Activated gamma-delta T cell (primary cell): Measurements from ENCODE around the gene NUP62.

ENCODE experiments used
- DNase-seq: peaks from one replicate; lab custom pipeline; 2025; lab: John Stamatoyannopoulos, UW

The NUP62 gene

DNA sequence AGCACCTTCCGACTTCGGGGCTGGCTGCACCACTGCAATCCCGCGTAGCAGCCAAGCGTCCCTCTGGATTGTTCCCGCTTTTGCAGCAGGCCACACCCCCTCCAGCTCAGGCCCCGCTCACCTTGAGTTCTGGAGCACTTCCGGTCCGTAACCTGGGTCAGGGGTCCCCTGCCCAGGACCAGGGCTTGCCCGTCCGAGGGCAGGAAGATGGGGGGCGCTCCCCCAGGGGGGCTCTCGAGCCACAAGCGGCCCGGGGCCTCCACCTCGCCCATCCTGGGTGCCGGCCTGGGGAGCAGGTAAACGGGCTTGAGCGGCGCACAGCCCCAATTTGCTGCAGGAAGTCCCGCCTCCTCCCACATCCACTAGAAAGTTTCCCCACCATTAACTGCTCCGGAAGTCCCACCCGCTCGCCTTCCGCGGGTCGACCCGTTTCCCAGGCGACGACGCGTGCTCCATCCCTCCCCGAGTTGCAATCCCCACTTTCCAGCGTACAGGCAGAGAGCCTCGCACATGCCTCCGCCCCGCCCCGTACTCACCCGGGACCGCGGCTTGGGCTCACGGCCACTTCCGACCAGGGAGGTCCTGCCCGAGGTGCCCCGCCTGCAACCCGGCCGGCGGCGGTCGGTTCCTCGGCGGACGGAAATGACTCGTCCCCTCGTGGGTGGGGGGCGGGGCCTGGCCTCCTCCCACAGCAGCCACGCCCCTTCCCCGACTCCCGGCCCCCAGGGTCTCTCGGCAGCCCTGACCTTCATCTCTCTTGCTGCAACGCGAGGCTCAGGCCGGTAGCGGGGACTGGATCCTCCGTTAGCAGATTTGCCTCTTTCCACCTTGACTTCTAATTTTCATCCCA, 62.1 kb downstream of the NUP62 start, which contains the start of gene PNKP:
Gene PNKP, minus strand, starts transcription at position 644 of the 850 bp plus-strand sequence. Its CDS starts 372 bp downstream, at position 272.
- DNase-seq: peak; percentile 78

DNA sequence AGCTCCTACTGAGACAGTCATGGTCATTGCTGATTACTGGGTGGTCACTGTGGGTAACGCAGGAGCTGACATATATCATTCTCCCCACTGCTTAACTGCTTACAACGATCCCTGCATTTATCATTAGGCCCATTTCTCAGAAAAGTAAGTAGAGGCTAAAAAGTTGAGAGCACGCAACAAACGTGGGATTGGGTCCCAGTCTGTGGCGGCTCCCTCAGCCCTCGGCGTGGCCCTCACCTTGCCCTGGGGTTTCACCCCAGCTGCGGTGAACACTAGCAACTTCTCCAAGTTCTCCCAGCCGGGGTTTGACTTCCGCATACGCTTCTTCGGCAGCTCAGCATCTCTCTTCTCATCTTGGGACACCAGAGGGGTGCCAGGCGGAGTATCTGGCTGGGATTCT, 64.4 kb downstream of the NUP62 start:
- DNase-seq: no peak

DNA sequence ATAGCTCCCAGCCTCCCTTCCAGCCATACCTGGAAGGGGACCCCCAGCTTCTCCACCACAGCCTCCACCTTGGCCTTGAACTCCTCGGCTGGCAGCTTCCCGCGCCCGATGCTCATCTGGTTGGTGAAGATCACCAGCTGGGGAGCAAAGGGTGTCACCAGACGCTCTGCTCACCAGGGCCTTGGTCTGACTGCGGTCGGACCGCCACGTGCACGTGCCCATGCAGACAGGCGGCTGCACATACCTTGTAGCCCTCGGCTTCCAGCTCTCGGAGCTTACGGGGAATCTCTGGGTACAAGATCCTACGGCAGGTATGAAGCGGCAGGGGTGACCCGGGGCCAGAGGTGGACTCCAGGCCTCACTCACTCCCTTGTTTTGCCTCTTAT, 65.4 kb downstream of the NUP62 start:
- no peak for DNase-seq

DNA sequence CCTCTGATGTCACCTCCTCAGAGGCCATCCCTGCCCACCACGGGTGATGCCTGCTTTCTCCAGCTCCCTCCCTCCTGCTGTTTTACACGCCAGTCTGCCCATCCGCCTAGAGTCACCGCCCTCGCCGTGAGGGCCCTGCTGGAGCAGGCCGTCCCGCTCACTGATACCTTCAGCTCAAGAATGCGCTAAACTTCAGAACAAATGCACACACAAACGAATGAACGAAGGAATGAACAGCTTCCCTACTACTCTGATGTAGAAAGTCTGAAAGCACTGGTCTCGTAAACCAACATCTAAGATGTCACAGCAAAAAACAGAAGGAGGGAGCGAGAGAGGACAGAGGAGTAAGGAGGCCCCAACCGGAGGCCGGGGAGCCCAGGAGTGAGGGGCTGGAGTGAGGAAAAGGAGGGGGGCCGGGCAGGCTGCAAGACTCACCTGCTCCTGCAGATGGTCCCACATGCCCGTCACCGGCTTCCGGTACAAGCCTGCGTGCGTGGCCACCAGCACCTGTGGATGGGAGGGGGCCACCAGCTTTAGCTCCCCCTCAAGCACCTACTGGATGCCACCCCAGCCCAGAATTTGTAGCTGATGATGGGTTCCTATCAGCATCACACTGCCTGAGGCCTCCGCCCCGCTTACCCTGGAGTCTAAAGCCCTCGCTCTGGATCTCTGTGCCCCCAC, 65.9 kb downstream of the NUP62 start:
- DNase-seq: no peak

DNA sequence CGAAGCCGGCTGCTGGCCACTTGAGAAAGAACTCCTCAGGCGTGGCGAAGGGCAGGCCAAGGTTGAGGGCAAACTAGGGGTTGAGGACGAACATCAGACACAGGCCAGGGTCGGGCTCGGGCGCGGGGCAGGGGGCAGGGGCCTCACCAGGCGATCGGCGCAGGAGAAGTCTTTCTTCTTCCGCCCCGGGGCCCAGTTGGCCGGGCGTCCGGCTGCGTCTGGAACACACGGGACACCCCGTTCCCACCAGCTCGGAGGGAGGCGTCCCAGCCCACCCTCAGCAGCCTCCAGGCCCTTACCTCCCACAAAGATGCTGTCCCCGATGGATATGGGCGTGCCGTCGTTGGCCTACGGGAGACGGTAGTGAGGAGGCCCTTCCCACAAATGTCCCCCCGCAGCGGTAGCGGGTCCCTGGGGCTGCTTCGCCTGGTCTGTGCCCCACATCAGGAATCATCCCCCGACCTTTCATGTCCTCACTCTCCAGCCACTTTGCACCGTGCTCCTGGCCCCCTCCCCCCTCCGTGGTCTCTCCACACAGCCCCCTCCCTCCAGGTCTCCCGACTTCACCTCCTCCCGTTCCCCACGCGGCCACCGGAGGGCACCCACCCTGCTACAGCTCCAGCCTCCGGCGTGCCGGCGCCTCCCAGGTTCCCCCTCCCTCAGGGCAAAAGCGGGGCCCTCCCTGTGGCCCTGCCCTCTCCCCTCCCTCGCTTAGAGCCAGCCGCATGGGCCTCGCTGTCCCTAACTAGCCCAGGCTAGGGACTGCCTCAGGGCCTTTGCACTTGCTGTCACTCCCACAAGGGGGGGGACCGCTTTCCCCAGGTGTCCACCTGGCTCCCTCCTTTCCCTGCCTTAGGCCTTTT, 66.7 kb downstream of the NUP62 start:
- DNase-seq: no peak

DNA sequence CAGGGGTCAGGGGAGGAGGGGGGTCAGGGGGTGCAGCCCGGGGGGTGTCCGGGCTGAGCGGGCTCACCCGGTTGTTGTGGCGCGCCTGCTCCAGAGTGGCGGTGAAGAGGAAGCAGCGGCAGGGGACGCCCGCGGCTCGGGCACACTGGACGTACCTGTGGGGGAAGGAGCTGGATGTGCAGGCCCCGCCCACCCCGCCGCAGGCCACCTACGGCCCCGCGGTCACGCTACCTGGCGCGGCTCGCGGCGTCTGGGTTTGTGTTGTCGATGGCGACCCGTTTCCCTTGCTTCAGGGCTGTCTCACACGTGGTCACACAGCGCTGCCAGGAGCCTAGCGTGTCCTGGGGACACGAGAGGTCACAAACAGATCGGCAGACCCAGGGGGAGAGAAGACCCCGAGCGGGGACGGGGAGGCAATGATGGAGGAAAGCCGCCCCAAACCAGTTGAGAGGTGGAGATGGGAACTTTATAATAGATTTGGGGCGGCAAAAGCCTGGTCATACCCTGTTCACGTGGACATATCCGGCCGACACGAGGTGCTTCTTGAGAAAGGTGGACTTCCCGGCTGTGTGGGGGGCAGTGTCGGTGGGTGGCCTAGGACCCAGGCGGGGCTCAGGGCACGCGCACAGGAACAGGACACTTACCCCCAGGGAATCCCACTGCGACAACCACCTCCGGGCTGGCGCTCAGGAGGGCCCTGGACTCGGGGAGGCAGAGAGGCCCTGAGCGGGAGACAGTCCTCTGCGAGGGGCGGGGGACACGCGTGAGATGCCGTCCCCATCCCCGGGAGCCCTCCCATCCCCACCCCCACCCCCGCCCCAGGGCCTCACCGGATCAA, 67.5 kb downstream of the NUP62 start:
- DNase-seq: no peak

DNA sequence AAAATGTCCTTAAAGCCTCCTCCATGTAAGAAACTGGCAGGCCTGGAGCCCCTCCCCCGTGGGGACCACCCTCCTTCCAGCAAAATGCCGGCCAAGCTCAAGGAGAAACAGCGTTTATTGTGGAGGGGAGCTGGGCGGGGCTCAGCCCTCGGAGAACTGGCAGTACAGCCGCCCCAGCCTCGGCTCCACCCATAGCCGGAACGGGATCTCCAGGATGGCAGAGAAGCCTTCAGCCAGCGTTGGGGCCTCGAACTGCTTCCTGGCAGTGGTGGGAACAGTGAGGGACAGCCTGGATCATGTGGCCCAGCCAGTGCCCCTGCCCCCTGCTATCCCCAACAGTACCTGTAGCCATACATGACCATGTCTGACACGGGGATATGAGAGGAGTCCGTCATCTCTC, 68.2 kb downstream of the NUP62 start:
- no peak for DNase-seq

DNA sequence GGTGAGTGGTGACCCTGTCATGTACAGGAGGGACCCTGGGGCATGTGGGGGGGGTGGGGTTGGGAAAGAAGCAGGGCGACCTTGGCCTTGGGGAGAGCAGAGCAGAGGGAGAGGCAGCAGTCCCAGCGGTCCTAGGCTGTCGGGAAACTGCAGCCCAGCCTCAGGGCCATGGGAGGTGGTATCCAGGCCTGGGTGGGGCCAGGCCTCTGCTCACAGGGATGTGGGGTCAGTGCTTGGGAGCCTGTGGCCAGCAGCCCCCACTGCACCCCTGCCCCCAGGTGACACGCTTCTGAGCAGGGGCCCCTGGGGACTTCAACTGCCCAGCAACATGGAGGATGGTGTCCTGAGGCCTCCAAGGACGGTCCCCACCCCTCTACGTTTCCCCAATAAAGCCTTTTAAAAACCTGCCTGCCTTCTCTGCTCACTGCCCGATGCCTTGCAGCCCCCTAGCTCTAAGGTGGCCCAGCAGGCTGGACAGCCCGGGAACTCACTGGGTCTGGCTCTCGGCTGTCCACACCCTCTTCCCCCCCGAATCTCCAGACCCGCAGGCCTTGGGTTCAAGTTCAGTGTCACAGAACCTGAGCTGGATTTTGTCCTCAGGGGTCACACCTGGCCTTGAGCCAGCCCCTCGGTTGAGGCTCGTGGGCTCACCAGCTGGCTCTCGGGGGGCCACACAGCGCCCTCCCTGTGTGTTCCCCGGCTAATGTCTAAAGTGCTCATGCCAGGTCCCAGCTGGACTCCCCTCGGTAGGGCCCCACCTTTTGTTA, 68.8 kb downstream of the NUP62 start:
- no peak for DNase-seq

DNA sequence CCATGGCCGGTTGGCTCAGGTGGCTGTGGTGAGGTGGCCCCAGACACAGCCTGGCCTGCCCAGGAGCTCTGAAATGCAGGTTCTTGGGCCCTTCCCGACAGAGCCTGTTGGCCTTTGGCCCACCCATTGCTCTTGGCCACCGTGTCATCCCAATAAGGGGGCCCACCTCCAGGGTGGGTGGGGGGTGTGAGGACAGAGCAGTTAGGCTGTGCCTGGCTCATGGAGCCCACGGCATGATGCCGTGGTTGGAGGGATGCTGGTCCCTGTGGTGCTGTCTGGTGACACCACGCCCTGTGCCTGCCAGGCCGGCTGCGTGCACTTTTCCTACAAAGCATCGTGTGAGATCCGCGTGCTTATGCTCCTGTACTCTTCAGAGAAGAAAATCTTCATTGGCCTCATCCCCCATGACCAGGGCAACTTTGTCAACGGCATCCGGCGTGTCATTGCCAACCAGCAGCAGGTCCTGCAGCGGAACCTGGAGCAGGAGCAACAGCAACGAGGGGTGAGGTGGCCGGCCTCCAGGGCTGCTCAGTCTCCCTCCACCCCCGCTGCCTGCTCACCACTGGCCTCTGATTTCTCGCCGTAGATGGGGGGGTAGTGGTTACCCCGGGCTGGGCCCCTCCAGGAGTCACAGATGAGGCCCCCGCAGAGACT, 69.5 kb downstream of the NUP62 start:
- no peak for DNase-seq

DNA sequence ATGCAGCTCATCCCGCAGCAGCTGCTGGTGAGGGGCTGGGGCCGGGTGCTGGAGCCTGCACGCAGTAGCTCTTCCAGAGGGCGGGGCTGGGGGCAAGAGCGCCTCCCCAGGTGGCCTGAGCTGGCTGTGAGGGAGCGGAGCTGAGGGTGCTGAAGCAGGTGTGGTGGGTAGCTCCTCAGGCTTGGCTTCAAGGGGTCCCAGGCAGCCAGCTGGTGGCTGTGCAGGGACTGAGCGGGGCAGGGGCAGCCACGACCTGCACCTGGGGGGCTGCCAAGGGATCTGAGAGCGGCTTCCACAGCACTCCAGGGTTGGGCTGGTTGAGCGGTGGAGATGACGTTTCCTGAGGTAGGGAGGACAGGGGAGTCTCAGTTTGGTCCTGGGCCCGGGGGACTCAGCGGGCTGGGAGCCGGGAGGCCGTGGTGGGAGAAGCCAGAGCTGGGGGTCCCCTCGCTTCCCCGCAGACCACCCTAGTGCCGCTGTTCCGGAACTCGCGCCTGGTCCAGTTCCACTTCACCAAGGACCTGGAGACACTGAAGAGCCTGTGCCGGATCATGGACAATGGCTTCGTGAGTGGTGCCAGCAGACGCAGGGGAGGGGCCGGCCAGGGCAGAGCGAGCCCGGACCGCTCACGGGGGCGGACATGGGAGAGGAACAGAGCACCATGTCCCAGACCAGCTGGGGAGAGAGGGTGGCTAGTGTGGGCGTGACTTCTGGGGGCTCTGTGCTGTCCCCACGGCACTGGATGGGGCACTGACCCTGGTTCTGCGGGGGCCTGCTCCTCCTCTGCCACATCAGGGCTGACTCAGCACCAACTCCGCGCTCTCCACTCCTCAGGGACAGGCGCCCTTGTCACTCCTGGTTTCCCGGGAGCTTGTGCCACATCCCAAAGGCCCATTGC, 71.0 kb downstream of the NUP62 start:
- DNase-seq: no peak

DNA sequence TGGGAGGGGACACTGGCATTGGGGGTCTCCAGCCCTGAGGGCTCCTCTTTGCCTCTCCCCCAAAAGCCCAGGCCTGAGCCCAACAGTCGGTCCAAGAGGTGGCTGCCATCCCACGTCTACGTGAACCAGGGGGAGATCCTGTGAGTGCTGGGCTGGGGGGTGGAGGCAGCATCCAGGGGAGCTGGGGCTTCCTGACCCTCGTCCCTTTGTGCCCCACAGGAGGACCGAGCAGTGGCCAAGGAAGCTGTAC, 71.5 kb downstream of the NUP62 start:
- DNase-seq: no peak

DNA sequence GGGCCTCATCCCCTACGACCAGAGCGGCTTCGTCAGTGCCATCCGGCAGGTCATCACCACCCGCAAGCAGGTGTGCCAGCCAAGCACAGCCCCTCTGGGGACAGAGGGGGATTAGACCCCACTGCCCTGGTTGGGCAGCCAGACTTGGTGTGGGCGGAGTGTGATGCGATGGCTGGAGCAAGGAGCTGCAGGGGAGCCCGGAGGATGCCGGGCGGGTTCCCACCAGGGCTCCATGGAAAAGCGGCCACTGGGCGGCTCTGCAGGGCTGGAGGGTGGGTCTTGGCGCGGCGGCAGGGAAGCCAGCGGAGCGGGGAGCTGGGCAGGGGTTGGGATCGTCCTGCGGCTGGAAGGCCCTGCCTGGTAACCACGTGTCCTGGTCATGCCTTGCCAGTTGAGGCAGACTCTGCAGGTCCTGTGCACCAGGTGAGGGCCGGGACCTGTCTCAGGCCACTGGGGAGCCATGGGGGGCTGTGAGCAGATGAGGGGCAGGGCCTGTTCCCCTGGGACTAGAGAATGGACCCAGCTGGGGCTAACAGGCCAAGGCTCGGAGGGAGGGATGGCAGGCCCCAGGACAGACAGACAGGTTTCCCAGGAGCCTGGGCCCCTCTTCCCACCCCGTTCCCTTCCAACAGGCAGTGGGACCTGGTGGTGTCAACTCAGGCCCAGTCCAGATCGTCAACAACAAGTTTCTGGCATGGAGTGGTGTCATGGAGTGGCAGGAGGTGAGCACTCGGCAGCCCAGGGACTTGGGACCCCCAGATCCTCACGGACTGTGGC, 72.1 kb downstream of the NUP62 start:
- no peak for DNase-seq
